Keratinocyte (primary cell): ENCODE data around the gene MARCHF9. TPM values are rescaled to one million over a fixed set of nuclear protein-coding genes. Genes with fewer than 3 reads are reported as not detected.
"Not testable (repeated sequence)": the region's sequence is repeated elsewhere in the genome, so short reads cannot be mapped to it uniquely, and the experiment has no call there.

ENCODE experiments used
- DNase-seq: peaks from one replicate; pipeline ENCODE4 v3.0.0-alpha.2; 2011; ENCODE audit warnings: low read depth, missing footprints, low spot score
- FAIRE-seq: peaks from 2 replicates; lab custom pipeline; 2011; peaks lifted over from hg19 to GRCh38; lab: Jason Lieb, UNC
- H2AFZ ChIP-seq: 2 replicates; pipeline ENCODE4 v1.6.0; 2012; ENCODE audit warnings: low read length, control low read depth, inconsistent platforms; ENCODE audit not compliant: control insufficient read depth
- H3K27ac ChIP-seq: 2 replicates; pipeline ENCODE4 v1.5.1; 2011; ENCODE audit warnings: low read length; ENCODE audit not compliant: control insufficient read depth, insufficient read depth
- H3K27me3 ChIP-seq: 3 replicates; pipeline ENCODE4 v1.6.0; 2011; ENCODE audit warnings: low read length; ENCODE audit not compliant: control insufficient read depth, insufficient read depth; ENCODE audit errors: extremely low read depth
- H3K36me3 ChIP-seq, 2 experiments: 2 replicates in 1 of 2; 3 replicates in 1 of 2; pipeline ENCODE4 v1.5.1; 2011; ENCODE audit warnings: low read length in 2 of 2, mild to moderate bottlenecking in 1 of 2; ENCODE audit not compliant: control insufficient read depth in 2 of 2, insufficient read depth in 2 of 2; ENCODE audit errors: extremely low read depth in 1 of 2
- H3K4me1 ChIP-seq: 3 replicates; pipeline ENCODE4 v1.5.1; 2011; ENCODE audit warnings: low read length; ENCODE audit not compliant: control insufficient read depth, insufficient read depth; ENCODE audit errors: extremely low read depth
- H3K4me2 ChIP-seq: 3 replicates; pipeline ENCODE4 v1.6.0; 2011; ENCODE audit warnings: low read depth, low read length; ENCODE audit not compliant: control insufficient read depth, insufficient read depth; ENCODE audit errors: extremely low read depth
- H3K4me3 ChIP-seq, 3 experiments: fragments of 200-600 bp in 1 of 3; sonication (generic) in 1 of 3; 2 replicates in 2 of 3; 3 replicates in 1 of 3; pipeline ENCODE4 v1.5.1; 2011 to 2016; ENCODE audit warnings: low read length in 3 of 3, mild to moderate bottlenecking in 3 of 3, control low read depth in 2 of 3, inconsistent platforms in 1 of 3, low read depth in 1 of 3, mixed read lengths in 1 of 3, mixed run types in 1 of 3, moderate library complexity in 1 of 3; ENCODE audit not compliant: control insufficient read depth in 2 of 3, insufficient read depth in 2 of 3; ENCODE audit errors: extremely low read depth in 1 of 3
- H3K79me2 ChIP-seq: 2 replicates; pipeline ENCODE4 v1.6.0; 2012; ENCODE audit warnings: low read length; ENCODE audit not compliant: control insufficient read depth, insufficient read depth
- H3K9ac ChIP-seq: 3 replicates; pipeline ENCODE4 v1.6.0; 2011; ENCODE audit warnings: low read length; ENCODE audit not compliant: control insufficient read depth, insufficient read depth; ENCODE audit errors: extremely low read depth
- H3K9me1 ChIP-seq: 3 replicates; pipeline ENCODE4 v1.6.0; 2011; ENCODE audit warnings: low read length; ENCODE audit not compliant: control insufficient read depth, insufficient read depth; ENCODE audit errors: extremely low read depth
- H3K9me3 ChIP-seq: 2 replicates; pipeline ENCODE4 v1.5.1; 2012; ENCODE audit warnings: low read depth, low read length; ENCODE audit not compliant: control insufficient read depth
- H4K20me1 ChIP-seq: 3 replicates; pipeline ENCODE4 v1.6.0; 2011; ENCODE audit warnings: low read length; ENCODE audit not compliant: control insufficient read depth, insufficient read depth; ENCODE audit errors: extremely low read depth
- CTCF ChIP-seq, 3 experiments: IDR thresholded peaks in 1 of 3; conservative IDR thresholded peaks in 1 of 3; optimal IDR thresholded peaks in 1 of 3; 2 replicates in 2 of 3; 3 replicates in 1 of 3; pipeline versions ENCODE3 to v1.5.1; 2011; ENCODE audit warnings: low read length in 3 of 3, mild to moderate bottlenecking in 3 of 3, moderate library complexity in 2 of 3, control low read depth in 1 of 3, inconsistent platforms in 1 of 3; ENCODE audit not compliant: insufficient read depth in 2 of 3; ENCODE audit errors: extremely low read depth in 1 of 3
- EZH2 ChIP-seq: IDR thresholded peaks from one replicate; pipeline ENCODE4 v1.6.1; 2012; ENCODE audit warnings: inconsistent platforms, mild to moderate bottlenecking, low read length, moderate library complexity
- dilution Hi-C: fragments of 300-500 bp; cut with MboI; formaldehyde crosslinking; loops from one replicate; pipeline ENCODE4 v1.7.0; 2020; ENCODE audit warnings: low sequenced_read_pairs; ENCODE audit not compliant: extremely low pct_ligation_motif_present
- polyA plus RNA-seq, 5 experiments: library from polyadenylated mRNA; depleted of rRNA in 3 of 5; stranded (reverse) in 3 of 5; stranded (forward) in 1 of 5; unstranded in 1 of 5; fragments of >200 nt; gene quantifications; 1 replicate in 1 of 5; 2 replicates in 3 of 5; 3 replicates in 1 of 5; pipeline versions ENCODE4 v1.2.1 to v1.2.3, GENCODE V29; 2011 to 2012; ENCODE audit warnings: missing spikeins in 2 of 5, low read depth in 1 of 5, low replicate concordance in 1 of 5

The MARCHF9 gene
- polyA plus RNA-seq, 1 donor (not counting 4 experiments of a cell fraction or from before 2014, with no cell fraction given): 10.9 TPM

GRCh38 chr12:57719777-57720605 lies 34.9 kb upstream of the MARCHF9 start:
- H3K4me2 ChIP-seq: no peak overlapping the region
- no peaks in the 10 kb centered on the region for H3K9me1 ChIP-seq
- DNase-seq (no peak), FAIRE-seq (no peak)
- H3K4me3 ChIP-seq: no peak overlapping the region
- no peaks in the 10 kb centered on the region for H3K9me3 ChIP-seq
- H3K36me3 ChIP-seq: peaks cover 5 to 16% of the 10 kb centered on the region in 2 experiments
- H3K27me3 ChIP-seq: no peaks in the 10 kb centered on the region
- H3K79me2 ChIP-seq: no peaks in the 10 kb centered on the region
- dilution Hi-C loops: no loop called here
- H4K20me1 ChIP-seq: no peaks in the 10 kb centered on the region
- H2AFZ ChIP-seq: no peak overlapping the region
- TF ChIP-seq CTCF (optimal IDR thresholded peaks at IDR 0.05 in 1 of 3, IDR thresholded peaks at IDR 0.05 in 1 of 3, conservative IDR thresholded peaks at IDR 0.05 in 1 of 3; ENCODE audit: extremely low read depth in 1 of 3, insufficient read depth in 2 of 3, low read length in 3 of 3) (no peak), EZH2 (no peak)
- no peaks in the 10 kb centered on the region for H3K4me1 ChIP-seq
- H3K9ac ChIP-seq: no peak overlapping the region
- no peak overlapping the region for H3K27ac ChIP-seq

- Histone ChIP-seq H3K9ac (no peak overlapping the region), H3K79me2 (no peaks in the 10 kb centered on the region), H3K27ac (no peak overlapping the region), H3K4me3 (no peak overlapping the region), H3K4me2 (no peak overlapping the region), H3K36me3 (peaks cover 5 to 16% of the 10 kb centered on the region in 2 experiments), H3K9me1 (no peaks in the 10 kb centered on the region), H4K20me1 (no peaks in the 10 kb centered on the region), H3K4me1 (peaks cover 3% of the 10 kb centered on the region), H3K27me3 (no peaks in the 10 kb centered on the region), H3K9me3 (no peaks in the 10 kb centered on the region), H2AFZ (no peak overlapping the region)
- DNase-seq: no peak
- dilution Hi-C loops: no loop called here
- TF ChIP-seq CTCF (optimal IDR thresholded peaks at IDR 0.05 in 1 of 3, IDR thresholded peaks at IDR 0.05 in 1 of 3, conservative IDR thresholded peaks at IDR 0.05 in 1 of 3; ENCODE audit: extremely low read depth in 1 of 3, insufficient read depth in 2 of 3, low read length in 3 of 3) (no peak), EZH2 (no peak)
- no peak for FAIRE-seq
These were observed 34.0 kb upstream of the MARCHF9 start for GRCh38 chr12:57720606-57721595.

- not testable (repeated sequence) for FAIRE-seq
These were observed 32.9 kb upstream of the MARCHF9 start for GRCh38 chr12:57721846-57722608.

More at GRCh38 chr12:57721846-57722608, 32.9 kb upstream of the MARCHF9 start:
- H3K4me1 ChIP-seq, H3K4me3 ChIP-seq, dilution Hi-C loops, H3K9me3 ChIP-seq, H3K27me3 ChIP-seq, H3K9ac ChIP-seq, H4K20me1 ChIP-seq, H3K9me1 ChIP-seq, H3K4me2 ChIP-seq, DNase-seq, H3K27ac ChIP-seq, H3K79me2 ChIP-seq, H2AFZ ChIP-seq: not testable (repeated sequence)
- peaks cover 5 to 14% of the 10 kb centered on the region in 2 experiments for H3K36me3 ChIP-seq
